Measurements from ENCODE around the gene COMMD6.
"Not testable (repeated sequence)": the region's sequence is repeated elsewhere in the genome, so short reads cannot be mapped to it uniquely, and the experiment has no call there.

Gene COMMD6

DNA sequence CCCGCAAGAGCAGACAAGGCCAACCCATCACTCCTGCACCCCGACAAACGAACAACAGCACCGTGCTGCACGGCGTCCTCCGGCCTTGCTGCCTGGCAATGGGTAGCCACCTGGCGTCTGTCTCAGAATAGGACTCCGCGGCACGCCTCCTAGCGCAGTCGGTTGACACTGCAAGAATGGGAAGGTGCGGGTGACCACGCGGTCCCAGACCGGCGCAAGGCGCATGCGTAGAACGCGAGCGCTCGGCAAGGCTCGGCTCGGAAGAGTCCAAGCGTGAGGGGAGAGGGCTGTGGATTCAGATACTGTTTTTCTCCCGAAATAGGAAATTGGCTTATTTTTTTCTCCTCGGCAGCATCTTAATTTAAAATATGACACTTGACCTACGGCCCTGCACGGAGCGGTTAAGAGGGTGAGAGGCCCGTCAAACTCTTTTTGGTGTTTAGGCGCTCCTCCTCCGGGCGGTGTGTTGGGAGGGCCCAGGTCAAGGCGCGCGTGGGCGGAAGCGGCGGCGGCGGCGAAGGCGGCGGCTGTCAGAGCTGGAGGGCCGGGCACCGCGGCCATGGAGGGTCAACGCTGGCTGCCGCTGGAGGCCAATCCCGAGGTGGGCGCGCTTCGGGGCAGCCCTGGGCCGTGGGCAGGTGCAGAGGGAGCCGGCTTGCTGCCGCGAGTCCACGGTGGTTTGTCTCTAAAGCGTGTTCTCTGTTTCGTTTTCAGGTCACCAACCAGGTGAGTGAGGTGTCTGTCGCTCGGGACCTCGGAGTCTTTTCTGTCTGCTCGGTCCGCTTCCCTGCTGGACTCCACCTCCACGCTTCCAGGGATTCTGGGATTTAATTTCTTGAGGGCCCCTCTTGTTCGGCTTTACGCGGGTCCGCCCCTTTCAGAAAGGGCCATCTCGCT, 11.9 kb upstream of the COMMD6 start, which contains the start of gene UCHL3:
Gene UCHL3 (plus strand): TSS at position 530 of the 897 bp plus-strand sequence. CDS start 30 bp downstream, at position 560.
- TF ChIP-seq, protein P1, sequence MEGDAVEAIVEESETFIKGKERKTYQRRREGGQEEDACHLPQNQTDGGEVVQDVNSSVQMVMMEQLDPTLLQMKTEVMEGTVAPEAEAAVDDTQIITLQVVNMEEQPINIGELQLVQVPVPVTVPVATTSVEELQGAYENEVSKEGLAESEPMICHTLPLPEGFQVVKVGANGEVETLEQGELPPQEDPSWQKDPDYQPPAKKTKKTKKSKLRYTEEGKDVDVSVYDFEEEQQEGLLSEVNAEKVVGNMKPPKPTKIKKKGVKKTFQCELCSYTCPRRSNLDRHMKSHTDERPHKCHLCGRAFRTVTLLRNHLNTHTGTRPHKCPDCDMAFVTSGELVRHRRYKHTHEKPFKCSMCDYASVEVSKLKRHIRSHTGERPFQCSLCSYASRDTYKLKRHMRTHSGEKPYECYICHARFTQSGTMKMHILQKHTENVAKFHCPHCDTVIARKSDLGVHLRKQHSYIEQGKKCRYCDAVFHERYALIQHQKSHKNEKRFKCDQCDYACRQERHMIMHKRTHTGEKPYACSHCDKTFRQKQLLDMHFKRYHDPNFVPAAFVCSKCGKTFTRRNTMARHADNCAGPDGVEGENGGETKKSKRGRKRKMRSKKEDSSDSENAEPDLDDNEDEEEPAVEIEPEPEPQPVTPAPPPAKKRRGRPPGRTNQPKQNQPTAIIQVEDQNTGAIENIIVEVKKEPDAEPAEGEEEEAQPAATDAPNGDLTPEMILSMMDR (IDR thresholded peaks at IDR 0.05; ENCODE audit: low read depth, low read length, missing control alignments) = peak; percentile 91
- H3K4me3 ChIP-seq (ENCODE audit: low read depth, low read length) = peak within 1 kb of the TSS; percentile 78
- peak; percentile 94 for DNase-seq (ENCODE audit: low read depth)

DNA sequence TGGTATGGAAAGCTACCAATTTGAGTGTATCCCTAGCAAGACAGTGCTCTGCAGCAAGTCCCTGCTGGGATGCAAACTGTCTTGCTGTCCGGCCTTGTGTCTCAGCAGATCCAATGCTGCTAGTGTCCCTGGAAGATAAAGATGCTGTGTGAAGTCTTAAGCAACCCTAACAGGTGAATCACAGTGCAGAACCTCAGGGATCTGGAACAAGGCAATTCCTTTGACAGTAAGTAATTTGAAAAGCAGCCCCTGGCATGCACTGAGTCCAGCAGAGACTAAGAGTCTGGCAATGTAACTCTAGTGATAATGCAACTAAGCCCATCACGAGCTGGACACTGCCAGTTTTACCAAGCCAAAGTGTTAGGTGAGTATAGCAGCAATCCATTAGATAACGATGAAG, 10.3 kb upstream of the COMMD6 start:
- DNase-seq (ENCODE audit: low read depth) = no peak
- H3K4me3 ChIP-seq (ENCODE audit: low read depth, low read length) = no peak overlapping the region
- TF ChIP-seq, protein P1 (IDR thresholded peaks at IDR 0.05; ENCODE audit: low read depth, low read length, missing control alignments) = no peak

DNA sequence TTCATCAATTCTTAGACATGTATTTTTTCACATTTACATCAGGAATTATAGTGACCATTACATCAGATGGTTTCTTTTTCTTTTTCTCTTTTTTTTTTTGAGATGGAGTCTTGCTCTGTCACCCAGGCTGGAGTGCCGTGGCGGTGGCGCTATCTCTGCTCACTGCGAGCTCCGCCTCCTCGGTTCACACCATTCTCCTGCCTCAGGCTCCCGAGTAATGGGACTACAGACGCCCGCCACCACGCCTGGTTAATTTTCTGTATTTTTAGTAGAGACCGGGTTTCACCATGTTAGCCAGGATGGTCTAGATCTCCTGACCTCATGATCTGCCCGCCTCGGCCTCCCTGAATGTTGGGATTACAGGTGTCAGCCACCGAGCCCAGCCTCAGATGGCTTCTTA, 7.7 kb upstream of the COMMD6 start:
- not testable (repeated sequence) for DNase-seq (ENCODE audit: low read depth)

DNA sequence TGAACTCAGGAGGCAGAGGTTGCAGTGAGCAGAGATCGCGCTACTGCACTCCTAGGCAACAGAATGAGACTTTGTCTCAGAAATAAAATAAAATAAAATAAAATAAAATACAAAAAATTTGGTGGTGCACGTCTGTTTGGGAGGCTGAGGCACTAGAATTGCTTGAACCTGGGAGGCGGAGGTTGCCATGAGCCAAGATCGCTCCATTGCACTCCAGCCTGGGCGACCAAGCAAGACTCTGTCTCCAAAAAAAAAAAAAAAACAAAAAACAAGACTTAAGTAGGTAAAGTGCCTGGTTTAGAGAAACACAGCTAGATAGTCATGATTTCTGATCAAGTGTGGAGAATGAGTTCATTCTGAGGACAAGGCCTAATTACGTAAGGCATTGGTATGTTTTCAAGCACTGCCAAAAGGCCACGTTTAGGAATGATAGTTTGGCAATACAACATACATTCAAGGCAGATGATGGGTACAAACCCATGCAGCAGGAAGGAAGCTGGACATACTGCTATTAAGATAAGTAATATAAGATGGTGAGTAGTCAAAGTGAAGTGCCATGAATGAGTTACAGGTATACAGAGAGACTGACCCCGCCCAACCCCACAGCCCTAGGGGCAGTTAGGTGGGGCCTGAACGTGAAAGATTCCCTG, 7.2 kb upstream of the COMMD6 start:
- TF ChIP-seq, protein P1 (IDR thresholded peaks at IDR 0.05; ENCODE audit: low read depth, low read length, missing control alignments) = no peak
- H3K4me3 ChIP-seq (ENCODE audit: low read depth, low read length) = no peak overlapping the region
- DNase-seq (ENCODE audit: low read depth) = no peak

More for the DNA sequence above, 7.7 kb upstream of the COMMD6 start:
- not testable (repeated sequence) for H3K4me3 ChIP-seq (ENCODE audit: low read depth, low read length)

DNA sequence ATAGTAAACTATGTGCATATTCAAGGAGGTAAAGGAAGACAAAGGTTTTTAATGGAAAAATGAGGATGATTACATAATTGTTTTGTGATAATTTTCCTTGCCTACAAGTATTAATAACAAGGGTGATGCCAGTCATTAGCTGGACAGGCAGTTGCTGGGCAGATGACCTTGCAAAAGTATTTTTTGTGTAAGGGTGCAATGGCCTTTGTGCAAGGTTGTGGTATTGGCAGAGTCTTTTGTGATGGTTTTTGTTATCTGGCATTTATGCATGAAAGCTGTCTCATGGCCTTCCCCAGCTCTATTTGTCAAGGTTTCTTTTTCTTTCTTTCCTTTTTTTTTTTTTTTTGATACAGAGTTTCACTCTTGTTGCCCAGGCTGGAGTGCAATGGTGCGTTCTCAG, 4.3 kb upstream of the COMMD6 start:
- no peak overlapping the region for H3K4me3 ChIP-seq (ENCODE audit: low read depth, low read length)
- no peak for DNase-seq (ENCODE audit: low read depth)
- TF ChIP-seq, protein P1 (IDR thresholded peaks at IDR 0.05; ENCODE audit: low read depth, low read length, missing control alignments) = no peak

DNA sequence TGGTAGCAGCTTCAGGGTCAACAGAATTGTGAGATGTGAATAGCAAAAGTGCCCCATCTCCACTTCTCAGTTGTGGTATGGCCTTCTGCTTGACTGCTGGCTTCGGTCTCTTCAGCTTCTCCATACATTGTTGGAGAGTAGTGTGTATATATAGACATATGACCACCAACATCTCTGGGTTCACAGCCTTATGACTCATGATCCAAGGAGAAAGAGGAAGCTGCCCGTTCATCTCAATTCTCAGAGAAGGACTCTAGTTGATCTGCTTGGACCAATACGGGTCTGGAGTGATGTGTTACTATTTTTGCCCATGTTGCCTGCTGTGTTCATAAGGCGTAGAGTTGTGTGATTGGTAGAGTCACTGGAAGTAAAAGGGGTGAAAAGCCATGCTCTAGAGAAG, 3.6 kb upstream of the COMMD6 start:
- no peak overlapping the region for H3K4me3 ChIP-seq (ENCODE audit: low read depth, low read length)
- TF ChIP-seq, protein P1 (IDR thresholded peaks at IDR 0.05; ENCODE audit: low read depth, low read length, missing control alignments) = no peak
- DNase-seq (ENCODE audit: low read depth) = no peak

DNA sequence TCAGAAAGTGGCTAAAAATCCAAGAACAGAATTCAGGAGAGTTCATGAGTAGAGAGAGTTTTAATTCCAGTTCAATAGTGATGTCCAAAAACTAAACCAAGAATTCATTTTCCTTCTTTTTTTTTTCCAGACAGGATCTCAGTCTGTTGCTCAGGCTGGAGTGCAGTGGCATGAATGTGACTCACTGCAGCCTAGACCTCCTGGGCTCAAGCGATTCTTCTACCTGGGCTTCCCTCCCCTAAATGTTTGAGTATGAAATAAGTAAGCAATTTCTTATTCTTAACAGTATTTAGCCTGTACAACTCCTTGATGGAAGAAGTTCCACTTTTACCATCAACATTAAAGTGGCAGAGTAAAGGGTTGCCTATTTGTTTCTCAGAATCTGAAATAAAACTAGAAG, 3.8 kb downstream of the COMMD6 start:
- TF ChIP-seq, protein P1 (IDR thresholded peaks at IDR 0.05; ENCODE audit: low read depth, low read length, missing control alignments) = no peak
- DNase-seq (ENCODE audit: low read depth) = no peak
- no peak overlapping the region for H3K4me3 ChIP-seq (ENCODE audit: low read depth, low read length)

All from GM12864 (cell line).